Caco-2 (cell line): ENCODE results near the gene HLA-G. TPM values are rescaled to one million over a fixed set of nuclear protein-coding genes. Genes with fewer than 3 reads are reported as not detected.

Experiments
- BruUV-seq: library from RNA; stranded (reverse); fragments of 400-500 nt; replicated peaks from 2 replicates; lab custom pipeline; 2021; lab: Mats Ljungman, UMichigan
- CTCF ChIA-PET: fragments of 300-600 bp; sonication (Branson Sonifier 250); formaldehyde crosslinking; loops from one replicate; lab custom pipeline; 2022; ENCODE audit warnings: antibody characterized with exemption; lab: Charles Lee
- POLR2A ChIA-PET: fragments of 300-600 bp; sonication (Branson Sonifier 250); formaldehyde crosslinking; loops from one replicate; lab custom pipeline; 2022; ENCODE audit warnings: antibody characterized with exemption; lab: Charles Lee
- DNase-seq, 2 experiments: peaks; one replicate each; pipeline versions ENCODE4 v3.0.0 to v3.0.0-alpha.2; 2020 to 2022
- H3K27me3 ChIP-seq: replicated peaks from 2 replicates; pipeline ENCODE4 v1.6.0; 2011; ENCODE audit warnings: low read length; ENCODE audit not compliant: control insufficient read depth, insufficient read depth
- H3K36me3 ChIP-seq: 2 replicates; pipeline ENCODE4 v1.5.1; 2011; ENCODE audit warnings: low read length; ENCODE audit not compliant: control insufficient read depth, insufficient read depth
- H3K4me1 ChIP-seq: fragments of 250-450 bp; sonication (Bioruptor Pico); 2 replicates; pipeline ENCODE4 v1.5.1; 2020; ENCODE audit warnings: mild to moderate bottlenecking
- H3K4me3 ChIP-seq: 2 replicates; pipeline ENCODE4 v1.5.1; 2011; ENCODE audit warnings: low read depth, mild to moderate bottlenecking, control low read depth, low read length
- H3K9me3 ChIP-seq: fragments of 250-450 bp; sonication (Bioruptor Pico); 2 replicates; pipeline ENCODE4 v1.5.1; 2020; ENCODE audit warnings: mild to moderate bottlenecking, moderate library complexity
- H3K27ac Mint-ChIP-seq: one replicate; pipeline ENCODE4 v1.8.0; 2022; ENCODE audit warnings: mixed read lengths; ENCODE audit not compliant: unreplicated experiment
- H3K27me3 Mint-ChIP-seq: one replicate; pipeline ENCODE4 v1.8.0; 2022; ENCODE audit warnings: mixed read lengths; ENCODE audit not compliant: insufficient read depth, unreplicated experiment
- H3K36me3 Mint-ChIP-seq: one replicate; pipeline ENCODE4 v1.8.0; 2022; ENCODE audit warnings: mild to moderate bottlenecking, mixed read lengths; ENCODE audit not compliant: insufficient read depth, unreplicated experiment
- H3K4me1 Mint-ChIP-seq: one replicate; pipeline ENCODE4 v1.8.0; 2022; ENCODE audit warnings: low read depth, mixed read lengths; ENCODE audit not compliant: unreplicated experiment
- H3K4me3 Mint-ChIP-seq: one replicate; pipeline ENCODE4 v1.8.0; 2022; ENCODE audit warnings: mild to moderate bottlenecking, moderate library complexity, mixed read lengths; ENCODE audit not compliant: unreplicated experiment
- H3K9me3 Mint-ChIP-seq: one replicate; pipeline ENCODE4 v1.8.0; 2022; ENCODE audit warnings: mixed read lengths; ENCODE audit not compliant: unreplicated experiment
- intact Hi-C: fragments of 100-400 bp; cut with micrococcal nuclease; formaldehyde crosslinking; loops from one replicate; pipeline ENCODE4 v1.10.0; 2022; ENCODE audit not compliant: unreplicated experiment
- total RNA-seq: library from RNA; stranded (reverse); gene quantifications from 2 replicates; pipeline ENCODE4 v1.2.3, GENCODE V29; 2022
- TF ChIP-seq, protein P1 (sequence below), 2 experiments: fragments of 200-600 bp in 1 of 2; IDR thresholded peaks; 1 replicate in 1 of 2; 2 replicates in 1 of 2; pipeline versions ENCODE4 v1.5.1 to v1.8.0; 2011 to 2022; ENCODE audit warnings: antibody characterized with exemption in 1 of 2, control low read depth in 1 of 2, inconsistent platforms in 1 of 2, low read depth in 1 of 2, low read length in 1 of 2, mild to moderate bottlenecking in 1 of 2, moderate library complexity in 1 of 2; ENCODE audit not compliant: insufficient read depth in 1 of 2, severe bottlenecking in 1 of 2, unreplicated experiment in 1 of 2

Gene HLA-G
- total RNA-seq, 1 experiment from 2014 or later: not detected

DNA sequence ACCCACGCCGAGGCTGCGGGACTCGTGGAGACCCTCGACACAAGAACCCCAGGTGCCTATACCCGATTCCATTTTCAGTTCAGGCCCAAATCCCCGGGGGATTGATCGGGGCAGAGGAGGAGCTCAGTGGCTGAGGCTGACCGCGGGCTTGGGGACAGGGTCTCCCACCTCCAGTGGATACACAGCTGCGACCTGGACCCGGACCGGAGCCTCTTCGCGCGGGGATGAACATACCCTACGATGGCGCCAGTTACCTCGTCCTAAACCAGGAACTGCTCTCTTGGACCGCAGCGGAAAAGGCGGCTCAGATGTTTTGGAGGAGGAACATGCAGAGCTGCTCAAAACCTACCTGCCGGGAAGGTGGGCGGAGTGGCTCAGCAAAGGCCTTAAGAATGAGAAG is 27.4 kb upstream of the HLA-G start:
- no peak overlapping the region for H3K27ac Mint-ChIP-seq

GRCh38 chr6:29806387-29806786 is 21.2 kb upstream of the HLA-G start:
- ChIA-PET POLR2A (no interaction called here), CTCF (no interaction called here)
- Histone ChIP-seq H3K4me3 (no peak overlapping the region), H3K9me3 (no peaks in the 10 kb centered on the region), H3K27me3 (0 out of 2 replicates have a peak, but pooled peaks cover 1% of the 10 kb centered on the region), H3K36me3 (no peaks in the 10 kb centered on the region), H3K4me1 (no peaks in the 10 kb centered on the region)
- no peaks in the 10 kb centered on the region for H3K4me1 Mint-ChIP-seq
- no TSS peak for BruUV-seq
- no peaks in the 10 kb centered on the region for H3K36me3 Mint-ChIP-seq
- TF ChIP-seq, protein P1, sequence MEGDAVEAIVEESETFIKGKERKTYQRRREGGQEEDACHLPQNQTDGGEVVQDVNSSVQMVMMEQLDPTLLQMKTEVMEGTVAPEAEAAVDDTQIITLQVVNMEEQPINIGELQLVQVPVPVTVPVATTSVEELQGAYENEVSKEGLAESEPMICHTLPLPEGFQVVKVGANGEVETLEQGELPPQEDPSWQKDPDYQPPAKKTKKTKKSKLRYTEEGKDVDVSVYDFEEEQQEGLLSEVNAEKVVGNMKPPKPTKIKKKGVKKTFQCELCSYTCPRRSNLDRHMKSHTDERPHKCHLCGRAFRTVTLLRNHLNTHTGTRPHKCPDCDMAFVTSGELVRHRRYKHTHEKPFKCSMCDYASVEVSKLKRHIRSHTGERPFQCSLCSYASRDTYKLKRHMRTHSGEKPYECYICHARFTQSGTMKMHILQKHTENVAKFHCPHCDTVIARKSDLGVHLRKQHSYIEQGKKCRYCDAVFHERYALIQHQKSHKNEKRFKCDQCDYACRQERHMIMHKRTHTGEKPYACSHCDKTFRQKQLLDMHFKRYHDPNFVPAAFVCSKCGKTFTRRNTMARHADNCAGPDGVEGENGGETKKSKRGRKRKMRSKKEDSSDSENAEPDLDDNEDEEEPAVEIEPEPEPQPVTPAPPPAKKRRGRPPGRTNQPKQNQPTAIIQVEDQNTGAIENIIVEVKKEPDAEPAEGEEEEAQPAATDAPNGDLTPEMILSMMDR (IDR thresholded peaks at IDR 0.05; ENCODE audit: insufficient read depth in 1 of 2, low read depth in 1 of 2, low read length in 1 of 2, severe bottlenecking in 1 of 2, unreplicated experiment in 1 of 2): no peak
- H3K27ac Mint-ChIP-seq: no peak overlapping the region
- intact Hi-C loops: no loop called here
- H3K27me3 Mint-ChIP-seq: peaks cover 11% of the 10 kb centered on the region
- DNase-seq: no peak
- H3K9me3 Mint-ChIP-seq: no peaks in the 10 kb centered on the region
- H3K4me3 Mint-ChIP-seq: no peak overlapping the region

More for the DNA sequence above, 27.4 kb upstream of the HLA-G start:
- no peak for DNase-seq
- no peaks in the 10 kb centered on the region for H3K4me1 Mint-ChIP-seq
- intact Hi-C loops: no loop called here
- H3K4me3 Mint-ChIP-seq: no peak overlapping the region
- Histone ChIP-seq H3K4me1 (no peaks in the 10 kb centered on the region), H3K27me3 (no peaks in the 10 kb centered on the region), H3K4me3 (no peak overlapping the region), H3K9me3 (no peaks in the 10 kb centered on the region), H3K36me3 (no peaks in the 10 kb centered on the region)
- no TSS peak for BruUV-seq
- CTCF ChIA-PET: no interaction called here
- POLR2A ChIA-PET: no interaction called here
- H3K27me3 Mint-ChIP-seq: no peaks in the 10 kb centered on the region
- H3K36me3 Mint-ChIP-seq: no peaks in the 10 kb centered on the region
- TF ChIP-seq, protein P1 (IDR thresholded peaks at IDR 0.05; ENCODE audit: insufficient read depth in 1 of 2, low read depth in 1 of 2, low read length in 1 of 2, severe bottlenecking in 1 of 2, unreplicated experiment in 1 of 2): no peak
- no peaks in the 10 kb centered on the region for H3K9me3 Mint-ChIP-seq

DNA sequence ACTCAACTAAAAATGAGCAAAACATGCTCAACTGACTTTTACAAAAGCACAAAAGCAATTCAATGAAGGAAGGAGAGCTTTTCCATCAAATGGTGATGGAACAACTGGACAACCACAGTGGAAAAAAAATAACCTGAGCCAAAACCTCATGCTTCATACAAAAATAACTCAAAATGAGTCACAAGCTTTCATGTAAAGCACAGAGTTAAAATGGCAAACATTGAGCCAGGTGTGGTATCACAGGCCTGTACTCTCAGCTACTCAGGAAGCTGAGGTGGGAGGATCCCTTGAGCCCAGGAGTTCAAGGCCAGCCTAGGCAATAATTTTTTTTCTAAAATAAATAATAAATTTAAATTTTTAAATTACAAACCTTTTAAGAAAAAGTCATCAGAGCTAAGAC is 18.4 kb upstream of the HLA-G start:
- H3K4me3 Mint-ChIP-seq: no peak overlapping the region
- Histone ChIP-seq H3K9me3 (no peaks in the 10 kb centered on the region), H3K36me3 (no peaks in the 10 kb centered on the region), H3K4me3 (no peak overlapping the region), H3K27me3 (0 out of 2 replicates have a peak, but pooled peaks cover 1% of the 10 kb centered on the region), H3K4me1 (no peaks in the 10 kb centered on the region)
- TF ChIP-seq, protein P1 (IDR thresholded peaks at IDR 0.05; ENCODE audit: insufficient read depth in 1 of 2, low read depth in 1 of 2, low read length in 1 of 2, severe bottlenecking in 1 of 2, unreplicated experiment in 1 of 2): no peak
- no peaks in the 10 kb centered on the region for H3K4me1 Mint-ChIP-seq
- no TSS peak for BruUV-seq
- H3K9me3 Mint-ChIP-seq: no peaks in the 10 kb centered on the region
- peaks cover 11% of the 10 kb centered on the region for H3K27me3 Mint-ChIP-seq
- intact Hi-C loops: no loop called here
- ChIA-PET POLR2A (no interaction called here), CTCF (no interaction called here)
- DNase-seq: no peak
- no peaks in the 10 kb centered on the region for H3K36me3 Mint-ChIP-seq
- no peak overlapping the region for H3K27ac Mint-ChIP-seq
